ENCODE data around the gene SLC39A9. TPM values are rescaled to one million over a fixed set of nuclear protein-coding genes. Genes with fewer than 3 reads are reported as not detected.

Gene SLC39A9
- total and polyA plus RNA-seq, 2 of the 13 experiments (the other 11 are each of a cell fraction or from before 2014, with no cell fraction given), result 46.6 to 69.5 TPM

DNA sequence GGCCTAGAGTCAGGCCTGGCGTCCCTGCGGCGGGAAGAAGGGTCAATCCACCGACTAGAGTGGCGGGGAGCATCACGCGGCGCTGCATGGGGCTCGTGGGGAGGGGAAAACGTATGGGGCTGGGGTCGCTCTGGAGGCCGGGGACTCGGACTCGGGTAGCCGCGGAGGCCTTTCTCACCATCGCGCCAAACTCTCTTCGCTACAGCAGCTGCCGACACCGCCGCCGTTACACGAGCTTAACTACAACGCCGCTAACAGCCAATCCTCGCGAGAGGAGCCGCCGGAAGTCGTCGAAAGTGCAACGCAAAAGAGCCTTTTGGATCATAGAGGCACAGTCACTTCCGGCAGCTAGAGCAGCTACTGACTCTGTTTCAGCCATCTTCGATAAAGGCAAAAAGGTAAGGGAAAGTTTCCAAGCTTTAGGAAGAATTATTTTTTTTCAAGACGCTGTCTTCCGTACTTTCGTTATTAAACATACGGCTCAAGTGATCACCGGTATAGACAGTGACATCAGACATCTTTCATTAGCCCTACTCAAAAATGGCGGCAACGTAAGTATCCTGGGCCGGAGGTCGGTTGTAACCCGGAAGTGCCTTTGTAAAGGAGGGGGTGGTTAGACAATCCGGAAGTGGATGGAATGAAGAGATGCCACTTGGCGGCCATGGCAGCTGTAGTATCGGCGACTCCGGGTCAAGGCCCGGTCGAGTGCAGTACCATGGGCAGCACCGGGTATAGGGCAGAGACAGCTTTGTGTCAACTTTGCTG lies at the start of gene SLC39A9, which contains the start of gene ERH (continued):
- TF ChIP-seq DR1 (CRISPR knock-in tag; IDR thresholded peaks at IDR 0.05) (peak; percentile 77), CHD2 (IDR thresholded peaks at IDR 0.05; ENCODE audit: low read depth, low read length) (peak; percentile 96), NR2F2 (IDR thresholded peaks at IDR 0.05; ENCODE audit: borderline replicate concordance, low read depth) (no peak), ZSCAN9 (CRISPR knock-in tag; IDR thresholded peaks at IDR 0.05; ENCODE audit: borderline replicate concordance) (0 out of 2 replicates have a peak, but pooled peaks have one; percentile 34), MIER2 (CRISPR knock-in tag; IDR thresholded peaks at IDR 0.05) (no peak), ZNF143 (CRISPR knock-in tag; IDR thresholded peaks at IDR 0.05) (peak; percentile 62; the same call in 1 of the 2 replicates)
- TF ChIP-seq, protein P1, sequence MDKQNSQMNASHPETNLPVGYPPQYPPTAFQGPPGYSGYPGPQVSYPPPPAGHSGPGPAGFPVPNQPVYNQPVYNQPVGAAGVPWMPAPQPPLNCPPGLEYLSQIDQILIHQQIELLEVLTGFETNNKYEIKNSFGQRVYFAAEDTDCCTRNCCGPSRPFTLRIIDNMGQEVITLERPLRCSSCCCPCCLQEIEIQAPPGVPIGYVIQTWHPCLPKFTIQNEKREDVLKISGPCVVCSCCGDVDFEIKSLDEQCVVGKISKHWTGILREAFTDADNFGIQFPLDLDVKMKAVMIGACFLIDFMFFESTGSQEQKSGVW (CRISPR knock-in tag; IDR thresholded peaks at IDR 0.05; ENCODE audit: borderline replicate concordance), result no peak
- TF ChIP-seq, protein P2, sequence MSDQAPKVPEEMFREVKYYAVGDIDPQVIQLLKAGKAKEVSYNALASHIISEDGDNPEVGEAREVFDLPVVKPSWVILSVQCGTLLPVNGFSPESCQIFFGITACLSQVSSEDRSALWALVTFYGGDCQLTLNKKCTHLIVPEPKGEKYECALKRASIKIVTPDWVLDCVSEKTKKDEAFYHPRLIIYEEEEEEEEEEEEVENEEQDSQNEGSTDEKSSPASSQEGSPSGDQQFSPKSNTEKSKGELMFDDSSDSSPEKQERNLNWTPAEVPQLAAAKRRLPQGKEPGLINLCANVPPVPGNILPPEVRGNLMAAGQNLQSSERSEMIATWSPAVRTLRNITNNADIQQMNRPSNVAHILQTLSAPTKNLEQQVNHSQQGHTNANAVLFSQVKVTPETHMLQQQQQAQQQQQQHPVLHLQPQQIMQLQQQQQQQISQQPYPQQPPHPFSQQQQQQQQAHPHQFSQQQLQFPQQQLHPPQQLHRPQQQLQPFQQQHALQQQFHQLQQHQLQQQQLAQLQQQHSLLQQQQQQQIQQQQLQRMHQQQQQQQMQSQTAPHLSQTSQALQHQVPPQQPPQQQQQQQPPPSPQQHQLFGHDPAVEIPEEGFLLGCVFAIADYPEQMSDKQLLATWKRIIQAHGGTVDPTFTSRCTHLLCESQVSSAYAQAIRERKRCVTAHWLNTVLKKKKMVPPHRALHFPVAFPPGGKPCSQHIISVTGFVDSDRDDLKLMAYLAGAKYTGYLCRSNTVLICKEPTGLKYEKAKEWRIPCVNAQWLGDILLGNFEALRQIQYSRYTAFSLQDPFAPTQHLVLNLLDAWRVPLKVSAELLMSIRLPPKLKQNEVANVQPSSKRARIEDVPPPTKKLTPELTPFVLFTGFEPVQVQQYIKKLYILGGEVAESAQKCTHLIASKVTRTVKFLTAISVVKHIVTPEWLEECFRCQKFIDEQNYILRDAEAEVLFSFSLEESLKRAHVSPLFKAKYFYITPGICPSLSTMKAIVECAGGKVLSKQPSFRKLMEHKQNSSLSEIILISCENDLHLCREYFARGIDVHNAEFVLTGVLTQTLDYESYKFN (CRISPR knock-in tag; conservative IDR thresholded peaks at IDR 0.05), result no peak; the same call in 1 of the 2 replicates
- TF ChIP-seq, protein P3, sequence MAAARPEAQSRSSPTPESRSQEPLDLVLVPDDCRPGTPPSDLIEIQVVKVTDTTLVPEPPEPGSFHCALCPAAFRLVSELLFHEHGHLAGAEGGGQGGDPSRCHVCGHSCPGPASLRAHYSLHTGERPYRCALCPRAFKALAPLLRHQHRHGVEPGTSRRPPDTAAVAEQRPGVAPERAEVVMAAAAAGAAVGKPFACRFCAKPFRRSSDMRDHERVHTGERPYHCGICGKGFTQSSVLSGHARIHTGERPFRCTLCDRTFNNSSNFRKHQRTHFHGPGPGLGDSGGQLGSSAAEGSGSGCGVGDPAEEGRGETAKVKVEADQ (CRISPR knock-in tag; IDR thresholded peaks at IDR 0.05; ENCODE audit: borderline replicate concordance), result 0 out of 2 replicates have a peak, but pooled peaks have one; percentile 81
- TF ChIP-seq, protein P4, sequence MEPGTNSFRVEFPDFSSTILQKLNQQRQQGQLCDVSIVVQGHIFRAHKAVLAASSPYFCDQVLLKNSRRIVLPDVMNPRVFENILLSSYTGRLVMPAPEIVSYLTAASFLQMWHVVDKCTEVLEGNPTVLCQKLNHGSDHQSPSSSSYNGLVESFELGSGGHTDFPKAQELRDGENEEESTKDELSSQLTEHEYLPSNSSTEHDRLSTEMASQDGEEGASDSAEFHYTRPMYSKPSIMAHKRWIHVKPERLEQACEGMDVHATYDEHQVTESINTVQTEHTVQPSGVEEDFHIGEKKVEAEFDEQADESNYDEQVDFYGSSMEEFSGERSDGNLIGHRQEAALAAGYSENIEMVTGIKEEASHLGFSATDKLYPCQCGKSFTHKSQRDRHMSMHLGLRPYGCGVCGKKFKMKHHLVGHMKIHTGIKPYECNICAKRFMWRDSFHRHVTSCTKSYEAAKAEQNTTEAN (CRISPR knock-in tag; conservative IDR thresholded peaks at IDR 0.05), result no peak; the same call in 1 of the 2 replicates
- TF ChIP-seq, protein P5, sequence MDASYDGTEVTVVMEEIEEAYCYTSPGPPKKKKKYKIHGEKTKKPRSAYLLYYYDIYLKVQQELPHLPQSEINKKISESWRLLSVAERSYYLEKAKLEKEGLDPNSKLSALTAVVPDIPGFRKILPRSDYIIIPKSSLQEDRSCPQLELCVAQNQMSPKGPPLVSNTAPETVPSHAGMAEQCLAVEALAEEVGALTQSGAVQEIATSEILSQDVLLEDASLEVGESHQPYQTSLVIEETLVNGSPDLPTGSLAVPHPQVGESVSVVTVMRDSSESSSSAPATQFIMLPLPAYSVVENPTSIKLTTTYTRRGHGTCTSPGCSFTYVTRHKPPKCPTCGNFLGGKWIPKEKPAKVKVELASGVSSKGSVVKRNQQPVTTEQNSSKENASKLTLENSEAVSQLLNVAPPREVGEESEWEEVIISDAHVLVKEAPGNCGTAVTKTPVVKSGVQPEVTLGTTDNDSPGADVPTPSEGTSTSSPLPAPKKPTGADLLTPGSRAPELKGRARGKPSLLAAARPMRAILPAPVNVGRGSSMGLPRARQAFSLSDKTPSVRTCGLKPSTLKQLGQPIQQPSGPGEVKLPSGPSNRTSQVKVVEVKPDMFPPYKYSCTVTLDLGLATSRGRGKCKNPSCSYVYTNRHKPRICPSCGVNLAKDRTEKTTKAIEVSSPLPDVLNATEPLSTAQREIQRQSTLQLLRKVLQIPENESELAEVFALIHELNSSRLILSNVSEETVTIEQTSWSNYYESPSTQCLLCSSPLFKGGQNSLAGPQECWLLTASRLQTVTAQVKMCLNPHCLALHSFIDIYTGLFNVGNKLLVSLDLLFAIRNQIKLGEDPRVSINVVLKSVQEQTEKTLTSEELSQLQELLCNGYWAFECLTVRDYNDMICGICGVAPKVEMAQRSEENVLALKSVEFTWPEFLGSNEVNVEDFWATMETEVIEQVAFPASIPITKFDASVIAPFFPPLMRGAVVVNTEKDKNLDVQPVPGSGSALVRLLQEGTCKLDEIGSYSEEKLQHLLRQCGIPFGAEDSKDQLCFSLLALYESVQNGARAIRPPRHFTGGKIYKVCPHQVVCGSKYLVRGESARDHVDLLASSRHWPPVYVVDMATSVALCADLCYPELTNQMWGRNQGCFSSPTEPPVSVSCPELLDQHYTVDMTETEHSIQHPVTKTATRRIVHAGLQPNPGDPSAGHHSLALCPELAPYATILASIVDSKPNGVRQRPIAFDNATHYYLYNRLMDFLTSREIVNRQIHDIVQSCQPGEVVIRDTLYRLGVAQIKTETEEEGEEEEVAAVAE (CRISPR knock-in tag; IDR thresholded peaks at IDR 0.05; ENCODE audit: borderline replicate concordance), result peak; percentile 51; the same call in 1 of the 2 replicates
- TF ChIP-seq, protein P6, sequence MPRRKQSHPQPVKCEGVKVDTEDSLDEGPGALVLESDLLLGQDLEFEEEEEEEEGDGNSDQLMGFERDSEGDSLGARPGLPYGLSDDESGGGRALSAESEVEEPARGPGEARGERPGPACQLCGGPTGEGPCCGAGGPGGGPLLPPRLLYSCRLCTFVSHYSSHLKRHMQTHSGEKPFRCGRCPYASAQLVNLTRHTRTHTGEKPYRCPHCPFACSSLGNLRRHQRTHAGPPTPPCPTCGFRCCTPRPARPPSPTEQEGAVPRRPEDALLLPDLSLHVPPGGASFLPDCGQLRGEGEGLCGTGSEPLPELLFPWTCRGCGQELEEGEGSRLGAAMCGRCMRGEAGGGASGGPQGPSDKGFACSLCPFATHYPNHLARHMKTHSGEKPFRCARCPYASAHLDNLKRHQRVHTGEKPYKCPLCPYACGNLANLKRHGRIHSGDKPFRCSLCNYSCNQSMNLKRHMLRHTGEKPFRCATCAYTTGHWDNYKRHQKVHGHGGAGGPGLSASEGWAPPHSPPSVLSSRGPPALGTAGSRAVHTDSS (CRISPR knock-in tag; conservative IDR thresholded peaks at IDR 0.05), result no peak
- TF ChIP-seq, protein P7, sequence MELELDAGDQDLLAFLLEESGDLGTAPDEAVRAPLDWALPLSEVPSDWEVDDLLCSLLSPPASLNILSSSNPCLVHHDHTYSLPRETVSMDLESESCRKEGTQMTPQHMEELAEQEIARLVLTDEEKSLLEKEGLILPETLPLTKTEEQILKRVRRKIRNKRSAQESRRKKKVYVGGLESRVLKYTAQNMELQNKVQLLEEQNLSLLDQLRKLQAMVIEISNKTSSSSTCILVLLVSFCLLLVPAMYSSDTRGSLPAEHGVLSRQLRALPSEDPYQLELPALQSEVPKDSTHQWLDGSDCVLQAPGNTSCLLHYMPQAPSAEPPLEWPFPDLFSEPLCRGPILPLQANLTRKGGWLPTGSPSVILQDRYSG (CRISPR knock-in tag; IDR thresholded peaks at IDR 0.05), result 0 out of 2 replicates have a peak, but pooled peaks have one; percentile 0

All from HepG2 (cell line).